Neural cell (in vitro differentiated cells): ENCODE data around the gene CDC73. TPM values are rescaled to one million over a fixed set of nuclear protein-coding genes. Genes with fewer than 3 reads are reported as not detected.

ENCODE experiments used
- H2AFZ ChIP-seq: fragments of 200-600, 300-800 bp; sonication (generic), shearing (Covaris generic); 2 replicates; pipeline ENCODE4 v1.6.0; 2014; ENCODE audit warnings: low read depth, mild to moderate bottlenecking, antibody characterized with exemption, low read length, moderate library complexity
- H3F3A ChIP-seq: fragments of 200-600 bp; shearing (Covaris generic); 2 replicates; pipeline ENCODE4 v1.6.1; 2016; ENCODE audit warnings: mild to moderate bottlenecking, moderate library complexity, mixed read lengths, antibody characterized with exemption, low read length; ENCODE audit not compliant: insufficient read depth, poor library complexity, severe bottlenecking
- H3K27ac ChIP-seq: fragments of 200-600, 300-800 bp; sonication (generic), shearing (Covaris generic); 2 replicates; pipeline ENCODE4 v1.5.1; 2014; ENCODE audit warnings: mild to moderate bottlenecking, low read length, moderate library complexity
- H3K27me3 ChIP-seq: fragments of 300-800, 200-600 bp; sonication (generic), shearing (Covaris generic); 2 replicates; pipeline ENCODE4 v1.6.0; 2014; ENCODE audit warnings: mild to moderate bottlenecking, low read depth, low read length, moderate library complexity; ENCODE audit not compliant: insufficient read depth
- H3K36me3 ChIP-seq: fragments of 300-800, 200-600 bp; sonication (generic), shearing (Covaris generic); 2 replicates; pipeline ENCODE4 v1.5.1; 2014; ENCODE audit warnings: mild to moderate bottlenecking, antibody characterized with exemption, low read length, moderate library complexity; ENCODE audit not compliant: insufficient read depth
- H3K4me2 ChIP-seq: fragments of 300-800, 200-600 bp; sonication (generic), shearing (Covaris generic); 2 replicates; pipeline ENCODE4 v1.6.0; 2014; ENCODE audit warnings: mild to moderate bottlenecking, low read length
- H3K4me3 ChIP-seq: fragments of 300-800, 200-600 bp; sonication (generic), shearing (Covaris generic); 2 replicates; pipeline ENCODE4 v1.5.1; 2014; ENCODE audit warnings: mild to moderate bottlenecking, low read length, moderate library complexity
- H3K79me2 ChIP-seq: fragments of 200-600 bp; shearing (Covaris generic); replicated peaks from 2 replicates; pipeline ENCODE4 v1.6.0; 2014; ENCODE audit warnings: mild to moderate bottlenecking, low read length, moderate library complexity; ENCODE audit not compliant: insufficient read depth
- H3K9ac ChIP-seq: fragments of 300-800, 200-600 bp; sonication (generic), shearing (Covaris generic); 2 replicates; pipeline ENCODE4 v1.6.1; 2016; ENCODE audit warnings: mild to moderate bottlenecking, low read length, mixed read lengths
- H3K9me2 ChIP-seq: fragments of 200-600 bp; shearing (Covaris generic); 2 replicates; pipeline ENCODE4 v1.6.1; 2016; ENCODE audit warnings: mild to moderate bottlenecking, low read length, mixed read lengths; ENCODE audit not compliant: insufficient read depth
- H3K9me3 ChIP-seq: fragments of 200-600, 300-800 bp; sonication (generic), shearing (Covaris generic); 2 replicates; pipeline ENCODE4 v1.6.1; 2016; ENCODE audit warnings: mild to moderate bottlenecking, mixed run types, low read length, moderate library complexity, mixed read lengths
- H4K20me1 ChIP-seq: fragments of 200-600 bp; shearing (Covaris generic); 2 replicates; pipeline ENCODE4 v1.6.1; 2016; ENCODE audit warnings: mild to moderate bottlenecking, mixed run types; ENCODE audit not compliant: insufficient read depth
- EP300 ChIP-seq: fragments of 450-650 bp; conservative IDR thresholded peaks from 2 replicates; pipeline ENCODE4 v1.6.1; 2014; ENCODE audit warnings: antibody characterized with exemption, mild to moderate bottlenecking, moderate library complexity; ENCODE audit not compliant: poor library complexity, severe bottlenecking
- EZH2 ChIP-seq: fragments of 200-600, 300-800 bp; shearing (Covaris generic), sonication (generic); IDR thresholded peaks from 2 replicates; pipeline ENCODE4 v1.6.1; 2014; ENCODE audit warnings: antibody characterized with exemption, low read length, borderline replicate concordance, mild to moderate bottlenecking; ENCODE audit not compliant: insufficient read depth, poor library complexity, severe bottlenecking
- MXI1 ChIP-seq: fragments of 450-650 bp; conservative IDR thresholded peaks from 2 replicates; pipeline ENCODE4 v1.6.1; 2014; ENCODE audit warnings: antibody characterized with exemption, mild to moderate bottlenecking; ENCODE audit not compliant: poor library complexity, severe bottlenecking
- POLR2AphosphoS5 ChIP-seq: IDR thresholded peaks from 2 replicates; pipeline ENCODE4 v1.6.1; 2012
- RAD21 ChIP-seq: fragments of 450-650 bp; conservative IDR thresholded peaks from 2 replicates; pipeline ENCODE4 v1.6.1; 2014; ENCODE audit warnings: antibody characterized with exemption, mild to moderate bottlenecking, moderate library complexity
- SMC3 ChIP-seq: fragments of 450-650 bp; conservative IDR thresholded peaks from 2 replicates; pipeline ENCODE4 v1.6.1; 2014; ENCODE audit warnings: antibody characterized with exemption, mild to moderate bottlenecking, moderate library complexity; ENCODE audit not compliant: poor library complexity
- TAF1 ChIP-seq: IDR thresholded peaks from 2 replicates; pipeline ENCODE4 v1.6.1; 2012; ENCODE audit warnings: low read depth
- polyA plus RNA-seq: library from polyadenylated mRNA; depleted of rRNA; stranded (reverse); fragments of >200 nt; gene quantifications from 2 replicates; pipeline ENCODE4 v1.2.3, GENCODE V29; 2014
- TF ChIP-seq, protein P1 (sequence below): IDR thresholded peaks from 2 replicates; pipeline ENCODE4 v1.6.1; 2012; ENCODE audit warnings: borderline replicate concordance
- TF ChIP-seq, protein P2 (sequence below): fragments of 450-650 bp; IDR thresholded peaks from 2 replicates; pipeline ENCODE4 v1.5.1; 2014; ENCODE audit warnings: antibody characterized with exemption, mild to moderate bottlenecking, moderate library complexity; ENCODE audit not compliant: poor library complexity, severe bottlenecking

CDC73 gene
- polyA plus RNA-seq, 1 donor from 2014 or later = 11.9 TPM

DNA sequence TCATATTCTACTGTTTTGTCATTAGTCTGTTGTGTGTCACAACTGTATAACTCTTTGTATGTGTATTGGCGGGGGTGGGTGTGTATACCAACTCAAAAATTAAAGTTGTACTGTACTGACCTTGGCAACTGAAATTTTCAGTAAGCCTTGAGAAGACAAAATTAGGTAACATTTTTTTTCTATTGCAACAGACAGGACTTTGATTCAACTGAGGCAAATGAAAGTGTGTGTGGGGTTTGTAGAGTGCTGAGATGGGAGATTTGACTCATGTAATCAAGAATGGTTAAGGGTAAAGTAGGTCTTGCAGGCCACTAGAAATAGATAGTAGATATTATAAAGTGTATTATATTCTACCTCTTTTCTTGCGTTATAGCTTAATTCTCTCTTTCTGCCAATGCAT is 79.2 kb downstream of the CDC73 start:
- Histone ChIP-seq H3K4me2 (no peak overlapping the region), H3K36me3 (no peaks in the 10 kb centered on the region), H3K9me2 (no peaks in the 10 kb centered on the region), H4K20me1 (no peaks in the 10 kb centered on the region), H3K79me2 (peaks cover 5% of the 10 kb centered on the region), H3K27me3 (no peaks in the 10 kb centered on the region), H3K9me3 (no peaks in the 10 kb centered on the region), H3K27ac (no peak overlapping the region), H2AFZ (no peak overlapping the region), H3K9ac (no peak overlapping the region), H3F3A (no peaks in the 10 kb centered on the region), H3K4me3 (no peak overlapping the region)
- TF ChIP-seq TAF1 (no peak), MXI1 (no peak), POLR2AphosphoS5 (no peak), EP300 (no peak), SMC3 (no peak), RAD21 (no peak), EZH2 (no peak)
- TF ChIP-seq, protein P1, sequence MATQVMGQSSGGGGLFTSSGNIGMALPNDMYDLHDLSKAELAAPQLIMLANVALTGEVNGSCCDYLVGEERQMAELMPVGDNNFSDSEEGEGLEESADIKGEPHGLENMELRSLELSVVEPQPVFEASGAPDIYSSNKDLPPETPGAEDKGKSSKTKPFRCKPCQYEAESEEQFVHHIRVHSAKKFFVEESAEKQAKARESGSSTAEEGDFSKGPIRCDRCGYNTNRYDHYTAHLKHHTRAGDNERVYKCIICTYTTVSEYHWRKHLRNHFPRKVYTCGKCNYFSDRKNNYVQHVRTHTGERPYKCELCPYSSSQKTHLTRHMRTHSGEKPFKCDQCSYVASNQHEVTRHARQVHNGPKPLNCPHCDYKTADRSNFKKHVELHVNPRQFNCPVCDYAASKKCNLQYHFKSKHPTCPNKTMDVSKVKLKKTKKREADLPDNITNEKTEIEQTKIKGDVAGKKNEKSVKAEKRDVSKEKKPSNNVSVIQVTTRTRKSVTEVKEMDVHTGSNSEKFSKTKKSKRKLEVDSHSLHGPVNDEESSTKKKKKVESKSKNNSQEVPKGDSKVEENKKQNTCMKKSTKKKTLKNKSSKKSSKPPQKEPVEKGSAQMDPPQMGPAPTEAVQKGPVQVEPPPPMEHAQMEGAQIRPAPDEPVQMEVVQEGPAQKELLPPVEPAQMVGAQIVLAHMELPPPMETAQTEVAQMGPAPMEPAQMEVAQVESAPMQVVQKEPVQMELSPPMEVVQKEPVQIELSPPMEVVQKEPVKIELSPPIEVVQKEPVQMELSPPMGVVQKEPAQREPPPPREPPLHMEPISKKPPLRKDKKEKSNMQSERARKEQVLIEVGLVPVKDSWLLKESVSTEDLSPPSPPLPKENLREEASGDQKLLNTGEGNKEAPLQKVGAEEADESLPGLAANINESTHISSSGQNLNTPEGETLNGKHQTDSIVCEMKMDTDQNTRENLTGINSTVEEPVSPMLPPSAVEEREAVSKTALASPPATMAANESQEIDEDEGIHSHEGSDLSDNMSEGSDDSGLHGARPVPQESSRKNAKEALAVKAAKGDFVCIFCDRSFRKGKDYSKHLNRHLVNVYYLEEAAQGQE = no peak
- TF ChIP-seq, protein P2, sequence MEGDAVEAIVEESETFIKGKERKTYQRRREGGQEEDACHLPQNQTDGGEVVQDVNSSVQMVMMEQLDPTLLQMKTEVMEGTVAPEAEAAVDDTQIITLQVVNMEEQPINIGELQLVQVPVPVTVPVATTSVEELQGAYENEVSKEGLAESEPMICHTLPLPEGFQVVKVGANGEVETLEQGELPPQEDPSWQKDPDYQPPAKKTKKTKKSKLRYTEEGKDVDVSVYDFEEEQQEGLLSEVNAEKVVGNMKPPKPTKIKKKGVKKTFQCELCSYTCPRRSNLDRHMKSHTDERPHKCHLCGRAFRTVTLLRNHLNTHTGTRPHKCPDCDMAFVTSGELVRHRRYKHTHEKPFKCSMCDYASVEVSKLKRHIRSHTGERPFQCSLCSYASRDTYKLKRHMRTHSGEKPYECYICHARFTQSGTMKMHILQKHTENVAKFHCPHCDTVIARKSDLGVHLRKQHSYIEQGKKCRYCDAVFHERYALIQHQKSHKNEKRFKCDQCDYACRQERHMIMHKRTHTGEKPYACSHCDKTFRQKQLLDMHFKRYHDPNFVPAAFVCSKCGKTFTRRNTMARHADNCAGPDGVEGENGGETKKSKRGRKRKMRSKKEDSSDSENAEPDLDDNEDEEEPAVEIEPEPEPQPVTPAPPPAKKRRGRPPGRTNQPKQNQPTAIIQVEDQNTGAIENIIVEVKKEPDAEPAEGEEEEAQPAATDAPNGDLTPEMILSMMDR = no peak

DNA sequence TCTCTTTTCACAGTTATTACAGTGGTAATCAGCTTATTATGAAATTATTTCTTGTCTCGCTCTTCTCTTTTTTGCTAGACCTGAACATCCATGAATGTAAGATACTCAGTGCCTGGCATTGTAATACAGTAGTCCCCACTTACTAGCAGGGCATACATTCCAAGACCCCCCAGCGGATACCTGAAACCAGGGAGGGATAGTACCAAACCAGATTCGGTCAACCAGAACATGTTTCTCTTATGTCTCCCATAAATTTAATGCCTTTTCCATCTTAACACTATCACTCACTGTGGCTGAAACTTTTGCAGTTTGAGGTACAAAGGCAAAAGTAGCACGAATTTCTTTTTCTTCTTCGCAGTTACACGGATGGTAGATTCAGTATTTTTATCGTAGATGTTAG is 89.2 kb downstream of the CDC73 start:
- no peaks in the 10 kb centered on the region for H3K36me3 ChIP-seq
- TF ChIP-seq, protein P2 = no peak
- TF ChIP-seq RAD21 (no peak), EZH2 (no peak), MXI1 (no peak), POLR2AphosphoS5 (no peak), EP300 (no peak), SMC3 (no peak), TAF1 (no peak)
- TF ChIP-seq, protein P1 = no peak
- H3K9me2 ChIP-seq = no peaks in the 10 kb centered on the region
- H3K9me3 ChIP-seq = no peaks in the 10 kb centered on the region
- no peaks in the 10 kb centered on the region for H3K27me3 ChIP-seq
- H3K27ac ChIP-seq = no peak overlapping the region
- H2AFZ ChIP-seq = no peak overlapping the region
- no peak overlapping the region for H3K4me3 ChIP-seq
- H3K4me2 ChIP-seq = no peak overlapping the region
- no peaks in the 10 kb centered on the region for H4K20me1 ChIP-seq
- no peaks in the 10 kb centered on the region for H3K79me2 ChIP-seq
- H3K9ac ChIP-seq = no peak overlapping the region
- H3F3A ChIP-seq = no peaks in the 10 kb centered on the region
